ENCODE measurements around the gene FUT2. TPM values are rescaled to one million over a fixed set of nuclear protein-coding genes. Genes with fewer than 3 reads are reported as not detected.

FUT2 gene
- total RNA-seq, 2 experiments from 2014 or later = not detected

DNA sequence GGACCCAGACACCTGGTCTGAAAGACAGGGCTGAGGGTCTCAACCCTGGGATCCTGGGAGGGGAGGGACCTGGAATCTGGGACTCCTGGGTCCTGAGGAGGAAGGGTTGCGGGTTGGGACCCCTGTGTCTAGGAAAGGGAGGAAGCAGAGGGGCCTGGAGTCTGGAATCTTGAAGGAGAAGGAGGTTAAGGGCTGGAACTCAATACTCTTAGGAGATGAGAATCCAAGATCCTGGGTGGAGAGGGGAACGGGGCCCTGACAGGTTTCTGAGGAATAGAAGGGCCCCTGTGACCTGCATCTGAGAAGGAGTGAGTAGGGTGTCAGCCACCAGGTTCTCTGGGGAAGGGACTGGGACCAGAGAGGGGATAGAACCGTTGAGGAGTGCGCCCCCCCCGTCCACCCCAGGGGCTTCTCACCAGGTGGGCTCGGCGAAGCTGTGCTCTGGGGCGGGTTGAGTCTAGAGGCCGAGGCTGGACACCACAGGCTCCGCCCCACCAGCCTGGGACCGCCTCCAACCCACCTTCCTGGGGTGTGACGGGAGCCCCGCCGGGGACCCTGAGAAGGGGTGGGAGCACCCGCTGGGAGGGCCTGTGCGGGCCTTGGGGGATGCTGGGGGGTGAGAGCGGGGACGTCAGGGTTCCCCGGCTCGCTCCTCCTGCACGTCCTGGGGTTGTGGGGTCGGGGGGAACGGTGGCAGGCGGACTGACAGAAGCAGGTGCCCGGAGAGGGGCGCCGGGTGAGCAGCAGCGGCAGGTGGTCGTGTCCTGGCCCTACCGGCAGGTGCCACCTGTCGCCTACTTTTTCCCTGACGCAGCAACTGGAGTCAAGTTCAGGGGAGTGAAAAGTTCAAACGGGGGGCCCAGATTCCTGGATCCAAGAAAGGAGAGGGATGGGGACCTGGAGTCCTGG is 23.7 kb downstream of the FUT2 start, which contains the start of gene MAMSTR:
TSS of gene MAMSTR (minus strand) at position 463 of the 909 bp plus-strand sequence. CDS start 694 bp downstream, outside the sequence.
- POLR2A ChIA-PET = no interaction called here
- no peaks in the 10 kb centered on the region for H3K27me3 Mint-ChIP-seq
- intact Hi-C loops (cut with micrococcal nuclease) = no loop called here
- CTCF ChIA-PET = no interaction called here
- ATAC-seq (no peak), DNase-seq (no peak)
- peaks cover 8% of the 10 kb centered on the region for H3K4me1 Mint-ChIP-seq (ENCODE audit: low read depth)
- TF ChIP-seq, protein P1, sequence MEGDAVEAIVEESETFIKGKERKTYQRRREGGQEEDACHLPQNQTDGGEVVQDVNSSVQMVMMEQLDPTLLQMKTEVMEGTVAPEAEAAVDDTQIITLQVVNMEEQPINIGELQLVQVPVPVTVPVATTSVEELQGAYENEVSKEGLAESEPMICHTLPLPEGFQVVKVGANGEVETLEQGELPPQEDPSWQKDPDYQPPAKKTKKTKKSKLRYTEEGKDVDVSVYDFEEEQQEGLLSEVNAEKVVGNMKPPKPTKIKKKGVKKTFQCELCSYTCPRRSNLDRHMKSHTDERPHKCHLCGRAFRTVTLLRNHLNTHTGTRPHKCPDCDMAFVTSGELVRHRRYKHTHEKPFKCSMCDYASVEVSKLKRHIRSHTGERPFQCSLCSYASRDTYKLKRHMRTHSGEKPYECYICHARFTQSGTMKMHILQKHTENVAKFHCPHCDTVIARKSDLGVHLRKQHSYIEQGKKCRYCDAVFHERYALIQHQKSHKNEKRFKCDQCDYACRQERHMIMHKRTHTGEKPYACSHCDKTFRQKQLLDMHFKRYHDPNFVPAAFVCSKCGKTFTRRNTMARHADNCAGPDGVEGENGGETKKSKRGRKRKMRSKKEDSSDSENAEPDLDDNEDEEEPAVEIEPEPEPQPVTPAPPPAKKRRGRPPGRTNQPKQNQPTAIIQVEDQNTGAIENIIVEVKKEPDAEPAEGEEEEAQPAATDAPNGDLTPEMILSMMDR (IDR thresholded peaks at IDR 0.05) = no peak
- no peaks in the 10 kb centered on the region for H3K36me3 Mint-ChIP-seq (ENCODE audit: low read depth)
- H3K27ac Mint-ChIP-seq = peak within 1 kb of the TSS; percentile 99
- no peaks in the 10 kb centered on the region for H3K9me3 Mint-ChIP-seq
- H3K4me3 Mint-ChIP-seq = peak within 1 kb of the TSS; percentile 92

GRCh38 chr19:48720251-48720612 is 24.5 kb downstream of the FUT2 start:
- Mint-ChIP-seq H3K9me3 (peaks cover 5% of the 10 kb centered on the region), H3K27ac (peak overlapping the region; percentile 99), H3K27me3 (no peaks in the 10 kb centered on the region), H3K36me3 (ENCODE audit: low read depth) (peaks cover 4% of the 10 kb centered on the region), H3K4me3 (peak overlapping the region; percentile 92), H3K4me1 (ENCODE audit: low read depth) (peaks cover 9% of the 10 kb centered on the region)
- DNase-seq = no peak
- TF ChIP-seq, protein P1 (IDR thresholded peaks at IDR 0.05) = no peak
- ChIA-PET POLR2A (interaction anchor here (0.6 to 1.7 kb wide), 2 partner anchors 18 to 394 kb away, joined by 3 to 5 read pairs; no protein-coding TSS in a partner anchor), CTCF (interaction anchor here (0.7 to 1.4 kb wide), 4 partner anchors 19 to 776 kb away, joined by 3 to 6 read pairs (median 3); partner anchors contain the start of genes GYS1 and RUVBL2)
- intact Hi-C loops (cut with micrococcal nuclease) = no loop called here
- ATAC-seq = peak; percentile 9

DNA sequence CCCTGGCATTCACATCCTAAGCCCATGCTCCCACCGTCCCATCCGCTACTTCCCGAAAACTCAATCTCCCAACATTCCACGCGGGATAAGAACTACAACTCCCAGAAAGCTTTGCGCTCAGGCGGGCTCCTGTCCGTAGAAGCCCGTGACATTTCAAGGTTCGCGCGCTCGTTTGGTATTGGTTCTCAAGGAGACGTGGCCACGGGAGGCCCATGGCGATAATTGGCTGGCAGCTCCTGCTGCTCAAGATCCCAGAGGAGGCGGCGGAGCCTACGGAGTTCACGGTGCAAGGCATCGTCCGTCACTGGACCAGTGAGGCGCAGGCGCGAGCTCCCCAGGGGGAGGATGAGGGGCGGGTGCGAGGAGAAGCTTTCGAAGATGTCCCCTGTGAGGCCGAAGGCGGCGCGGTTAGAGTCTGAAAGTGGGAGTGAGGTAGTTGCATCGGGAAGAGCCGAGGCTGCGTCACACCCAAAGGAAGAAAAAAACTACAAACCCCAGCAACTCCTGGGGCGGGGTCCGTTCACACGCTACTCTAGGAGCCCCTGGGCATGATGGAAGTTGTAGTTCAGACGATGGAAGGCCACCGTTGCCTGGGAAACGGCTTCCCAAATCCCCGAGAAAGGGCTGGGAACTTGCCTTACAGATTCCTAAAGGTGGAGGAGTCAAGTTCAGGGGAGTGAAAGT is 25.0 kb downstream of the FUT2 start:
- TF ChIP-seq, protein P1 (IDR thresholded peaks at IDR 0.05) = no peak
- CTCF ChIA-PET = interaction anchor here (0.7 to 1.4 kb wide), 4 partner anchors 18 to 775 kb away, joined by 3 to 6 read pairs (median 3); partner anchors contain the start of genes GYS1 and RUVBL2
- no peaks in the 10 kb centered on the region for H3K27me3 Mint-ChIP-seq
- intact Hi-C loops (cut with micrococcal nuclease) = no loop called here
- H3K9me3 Mint-ChIP-seq = peaks cover 10% of the 10 kb centered on the region
- POLR2A ChIA-PET = interaction anchor here (0.6 to 1.7 kb wide), 3 partner anchors 18 to 394 kb away, joined by 3 to 5 read pairs (median 3); partner anchors contain the start of gene DBP
- ATAC-seq = peak; percentile 94
- peaks cover 8% of the 10 kb centered on the region for H3K36me3 Mint-ChIP-seq (ENCODE audit: low read depth)
- H3K4me1 Mint-ChIP-seq (ENCODE audit: low read depth) = peaks cover 13% of the 10 kb centered on the region
- peak overlapping the region; percentile 99 for H3K27ac Mint-ChIP-seq
- DNase-seq = peak; percentile 98
- H3K4me3 Mint-ChIP-seq = peak overlapping the region; percentile 92

- no peak overlapping the region for H3K4me3 Mint-ChIP-seq
- ChIA-PET POLR2A (no interaction called here), CTCF (no interaction called here)
- H3K27me3 Mint-ChIP-seq = no peaks in the 10 kb centered on the region
- TF ChIP-seq, protein P1 (IDR thresholded peaks at IDR 0.05) = no peak
- H3K27ac Mint-ChIP-seq = no peak overlapping the region
- peaks cover 17% of the 10 kb centered on the region for H3K9me3 Mint-ChIP-seq
- intact Hi-C loops (cut with micrococcal nuclease) = no loop called here
- peaks cover 15% of the 10 kb centered on the region for H3K36me3 Mint-ChIP-seq (ENCODE audit: low read depth)
- DNase-seq (no peak), ATAC-seq (no peak)
- peaks cover 22% of the 10 kb centered on the region for H3K4me1 Mint-ChIP-seq (ENCODE audit: low read depth)
These were observed 26.5 kb downstream of the FUT2 start for GRCh38 chr19:48722196-48722708.
